GM19099 (cell line): ENCODE data around the gene FOXS1.

ENCODE experiments used
- POLR2A ChIP-seq: IDR thresholded peaks from 3 replicates; pipeline ENCODE4 v1.6.1; 2011; ENCODE audit warnings: low read depth; ENCODE audit not compliant: insufficient read length; ENCODE audit errors: extremely low read depth

Gene FOXS1

DNA sequence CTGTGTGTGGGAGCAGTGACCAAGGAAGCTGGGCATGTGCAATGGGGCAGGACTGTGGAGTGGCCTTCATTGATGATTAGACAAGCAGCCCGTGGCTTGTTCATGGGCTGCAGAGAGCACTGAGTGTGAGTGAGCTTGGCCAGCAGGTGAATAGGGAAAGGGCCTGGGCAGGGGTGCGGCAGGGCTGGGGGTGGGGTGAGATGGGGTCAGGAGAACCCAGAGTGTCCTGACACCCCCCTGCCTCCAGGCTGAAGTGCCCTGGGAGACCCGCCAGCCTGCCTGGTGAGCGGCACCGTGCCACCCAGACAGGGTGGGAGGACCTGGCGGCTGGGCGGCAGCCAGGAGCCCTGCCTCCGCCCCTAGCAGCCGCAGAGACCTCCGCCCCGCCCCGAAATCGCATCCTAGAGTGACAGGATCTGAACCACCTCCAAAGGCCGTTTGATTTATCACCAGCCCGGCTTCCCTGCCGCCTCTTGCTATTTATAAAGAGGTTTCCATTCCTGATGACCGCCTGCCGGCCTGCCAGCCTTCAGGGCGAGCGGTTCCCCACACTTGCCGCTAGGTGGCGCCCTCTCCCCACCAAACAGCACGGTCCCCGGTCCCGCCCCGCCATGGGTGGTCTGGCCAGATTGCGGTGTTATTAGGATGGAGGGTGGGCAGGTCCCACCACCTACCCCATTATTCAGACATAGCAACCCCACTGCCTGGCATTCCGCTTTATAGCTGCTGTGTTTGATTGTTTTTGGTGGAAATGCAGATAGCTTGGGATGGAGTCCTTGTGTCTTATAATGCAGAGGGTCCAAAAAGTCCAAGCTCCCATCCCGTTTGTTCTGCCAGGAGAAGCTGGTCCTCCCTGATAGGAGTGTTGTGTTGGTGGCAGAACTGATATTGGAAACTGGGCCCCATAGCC is 22.7 kb downstream of the FOXS1 start:
- no peak for TF ChIP-seq POLR2A

- no peak for TF ChIP-seq POLR2A
Observed at GRCh38 chr20:31821427-31821826, 24.0 kb downstream of the FOXS1 start.

GRCh38 chr20:31820228-31820627 is 25.2 kb downstream of the FOXS1 start:
- TF ChIP-seq POLR2A: no peak

DNA sequence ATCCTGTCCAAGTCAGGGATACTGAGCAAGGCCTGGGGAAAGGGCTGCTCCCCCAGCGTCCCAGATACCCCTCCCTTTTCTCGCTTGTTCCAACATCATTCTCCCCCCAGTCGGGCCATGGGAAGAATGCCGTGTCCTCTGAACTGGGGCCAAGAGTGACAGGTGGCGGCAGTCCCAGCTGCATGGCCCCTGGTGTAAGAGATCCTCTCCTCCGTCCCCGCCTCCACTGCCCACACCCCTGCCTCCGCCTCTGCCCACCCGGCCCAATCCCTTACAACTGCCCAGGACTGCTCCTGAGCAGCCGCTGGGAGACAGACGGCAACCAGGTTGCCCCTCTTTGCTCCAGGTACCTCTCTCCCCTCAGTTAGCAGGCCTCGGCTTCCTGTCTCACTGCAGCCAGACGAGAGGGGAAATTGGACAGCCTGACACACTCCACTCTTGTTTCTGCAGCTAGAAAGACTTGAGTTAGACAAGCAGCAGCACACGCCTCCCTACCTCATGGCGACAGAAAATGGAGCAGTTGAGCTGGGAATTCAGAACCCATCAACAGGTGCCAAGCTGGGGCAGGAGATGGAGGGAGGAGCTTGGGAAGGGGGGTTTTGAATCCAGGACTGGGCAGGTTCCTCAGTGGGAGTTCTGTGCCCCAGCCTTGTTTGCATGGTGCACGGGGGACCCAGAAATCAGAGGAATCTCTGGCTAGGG is 26.2 kb downstream of the FOXS1 start, which contains the start of gene MYLK2:
Gene MYLK2, plus strand, starts transcription at position 274 of the 702 bp plus-strand sequence. Its CDS starts 225 bp downstream, at position 499.
- TF ChIP-seq POLR2A: no peak

- no peak for TF ChIP-seq POLR2A
Observed at GRCh38 chr20:31818376-31818908, 27.0 kb downstream of the FOXS1 start.

GRCh38 chr20:31817461-31817860 is 27.9 kb downstream of the FOXS1 start:
- no peak for TF ChIP-seq POLR2A

DNA sequence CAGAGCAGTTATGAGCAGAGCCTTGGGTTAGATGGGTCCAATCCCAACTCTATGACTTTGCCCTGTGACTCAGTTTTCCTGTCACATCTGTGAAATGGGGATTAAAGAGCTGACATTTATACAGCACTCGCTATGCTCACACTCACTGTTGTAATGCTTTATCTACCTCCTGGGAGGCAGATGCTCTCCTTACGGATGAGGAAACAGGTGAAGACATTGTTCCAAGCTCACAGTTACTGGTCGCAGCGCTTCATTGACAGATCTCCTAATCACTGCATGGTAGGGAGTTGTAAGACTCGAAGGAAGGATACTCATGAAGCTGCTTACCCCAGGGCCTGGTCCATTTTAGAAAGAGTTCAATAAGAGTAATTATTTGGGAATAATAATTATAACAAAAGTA is 29.2 kb downstream of the FOXS1 start:
- no peak for TF ChIP-seq POLR2A

GRCh38 chr20:31815408-31816188 is 29.8 kb downstream of the FOXS1 start:
- TF ChIP-seq POLR2A: no peak

DNA sequence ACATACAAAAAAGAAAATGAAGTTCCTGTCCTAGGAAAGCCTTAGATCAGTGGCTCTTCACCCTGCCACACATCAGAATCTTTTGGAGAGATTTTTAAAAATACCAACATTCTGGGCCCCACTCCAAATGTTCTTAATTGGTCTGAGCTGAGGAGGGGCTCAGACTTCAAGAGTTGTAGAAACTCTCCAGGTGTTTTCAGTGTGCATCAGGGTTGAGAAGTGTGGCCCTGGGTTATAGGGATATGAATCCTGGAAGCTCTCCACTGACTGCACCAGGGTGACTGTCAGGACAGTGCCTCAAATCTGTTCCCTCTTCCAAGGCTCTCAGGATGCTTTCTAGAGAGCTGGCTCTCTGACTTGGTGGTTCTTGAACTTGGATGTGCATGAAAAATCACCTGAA is 31.8 kb downstream of the FOXS1 start:
- TF ChIP-seq POLR2A: no peak

DNA sequence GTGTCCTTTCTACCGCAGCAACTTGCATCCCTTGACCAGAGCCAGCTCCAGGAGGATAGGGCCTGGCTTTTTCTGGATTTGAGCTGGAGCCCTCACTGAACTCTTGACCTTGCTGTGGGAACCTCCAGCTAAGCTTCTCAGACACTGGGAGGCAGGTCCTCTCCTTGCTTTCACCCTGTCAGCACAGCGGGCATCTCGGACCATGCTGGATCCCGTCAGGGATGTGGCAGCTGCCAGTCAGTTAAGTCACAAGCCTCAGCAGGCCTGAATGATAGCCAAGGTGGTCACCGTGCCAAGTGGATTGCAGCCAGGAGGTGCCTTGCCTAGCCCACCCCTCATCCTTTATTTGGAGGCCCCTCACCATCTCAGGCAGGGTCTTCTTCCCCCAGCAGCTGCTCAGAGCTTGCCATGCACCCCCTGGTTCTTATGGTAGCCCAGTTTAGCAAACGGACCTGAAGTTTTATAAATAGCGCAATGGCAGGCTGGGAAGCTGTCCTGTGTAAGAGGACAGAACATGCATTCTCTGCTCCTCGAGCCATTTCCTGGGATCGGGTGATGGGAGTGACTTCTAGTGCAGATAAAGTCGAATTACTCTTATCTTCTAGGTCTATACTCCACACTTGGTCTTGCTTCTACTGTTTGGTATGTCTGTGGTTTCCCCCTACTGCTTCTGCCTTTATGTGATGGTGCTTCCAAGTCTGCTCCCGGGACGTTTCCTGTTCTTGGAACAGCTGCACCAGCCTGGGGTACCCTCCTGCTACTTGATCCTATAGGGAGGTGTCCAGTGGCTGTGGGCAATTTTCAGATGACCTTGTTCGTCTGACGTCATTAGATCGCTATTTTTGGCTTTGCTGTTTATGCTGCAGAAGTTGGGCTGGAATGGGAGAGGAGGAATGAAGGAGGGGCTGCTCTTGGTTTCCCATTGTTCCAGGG is 33.3 kb downstream of the FOXS1 start:
- no peak for TF ChIP-seq POLR2A

DNA sequence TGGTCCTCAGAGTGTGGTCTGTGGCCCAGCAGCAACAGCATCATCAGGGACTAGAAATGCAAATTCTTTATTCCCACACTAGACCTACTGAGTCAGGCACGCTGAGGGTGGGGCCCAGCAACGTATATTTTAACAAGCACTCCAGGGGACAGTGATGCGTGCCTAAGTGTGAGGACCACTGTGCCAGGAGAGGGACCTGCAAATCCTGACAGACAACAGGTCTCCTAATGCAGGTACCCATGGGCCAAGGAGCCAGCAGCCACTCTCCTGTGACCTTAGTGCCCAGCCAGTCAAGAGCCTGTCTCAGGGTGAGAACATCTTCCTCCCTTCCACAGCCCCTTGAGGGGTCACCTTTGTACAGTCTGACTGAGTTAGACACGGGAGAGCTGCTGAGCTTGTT is 34.2 kb downstream of the FOXS1 start:
- no peak for TF ChIP-seq POLR2A

- TF ChIP-seq POLR2A: no peak
Observed at GRCh38 chr20:31809661-31810060, 35.7 kb downstream of the FOXS1 start.

DNA sequence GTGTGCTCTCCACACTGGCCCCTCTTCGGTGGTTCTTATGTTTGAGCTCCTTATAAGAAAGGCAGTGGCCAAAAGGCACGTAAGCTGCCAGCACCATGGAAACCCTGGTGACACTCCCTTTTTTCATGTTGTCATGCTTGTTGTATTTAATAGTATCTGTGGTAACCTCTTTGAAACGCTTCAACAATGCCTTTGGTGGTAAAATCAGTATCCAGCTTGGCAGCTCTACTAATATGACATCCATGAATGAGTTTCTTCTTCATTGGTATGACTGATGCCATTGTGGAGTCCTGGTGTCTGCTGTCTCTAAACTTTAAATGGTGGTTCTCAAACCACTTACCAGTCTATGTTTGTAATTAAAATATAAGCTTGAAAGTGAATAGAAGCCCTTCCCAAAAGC is 36.9 kb downstream of the FOXS1 start:
- TF ChIP-seq POLR2A: no peak

GRCh38 chr20:31806564-31807355 is 38.6 kb downstream of the FOXS1 start:
- no peak for TF ChIP-seq POLR2A
